Central memory CD8-positive, alpha-beta T cell (primary cell): ENCODE data around the gene ARFIP1.
A peak's percentile ranks its signal among the peaks of the same experiment; 100 is the strongest.

Experiments
- ATAC-seq: fragments of 150-1000 bp; cut with Tn5 transposase; replicated peaks from 2 replicates; pipeline ENCODE4 v1.10.0; 2022; ENCODE audit warnings: mild to moderate bottlenecking, moderate FRiP score, moderate number of reproducible peaks; ENCODE audit not compliant: poor library complexity, severe bottlenecking; ENCODE audit errors: extremely low read depth
- DNase-seq, 2 donors: peaks; one replicate each; pipeline ENCODE4 v3.0.0; 2021; ENCODE audit warnings: low spot score in 2 of 2
- H3K27ac Mint-ChIP-seq: one replicate; pipeline ENCODE4 v1.8.0; 2022; ENCODE audit warnings: low read depth, mild to moderate bottlenecking, moderate library complexity, mixed read lengths
- H3K27me3 Mint-ChIP-seq: one replicate; pipeline ENCODE4 v1.8.0; 2022; ENCODE audit warnings: mixed read lengths
- H3K36me3 Mint-ChIP-seq: one replicate; pipeline ENCODE4 v1.8.0; 2022; ENCODE audit warnings: mild to moderate bottlenecking, moderate library complexity, mixed read lengths; ENCODE audit not compliant: insufficient read depth
- H3K4me1 Mint-ChIP-seq: one replicate; pipeline ENCODE4 v1.8.0; 2022; ENCODE audit warnings: mixed read lengths
- H3K4me3 Mint-ChIP-seq: one replicate; pipeline ENCODE4 v1.8.0; 2022; ENCODE audit warnings: mild to moderate bottlenecking, moderate library complexity, mixed read lengths
- H3K9me3 Mint-ChIP-seq: one replicate; pipeline ENCODE4 v1.8.0; 2022; ENCODE audit warnings: mixed read lengths

The ARFIP1 gene

GRCh38 chr4:152803541-152803940 lies 23.8 kb downstream of the ARFIP1 start:
- no peak for ATAC-seq
- no peak for DNase-seq
- H3K36me3 Mint-ChIP-seq: no peaks in the 10 kb centered on the region
- H3K4me3 Mint-ChIP-seq: no peak overlapping the region
- no peaks in the 10 kb centered on the region for H3K27me3 Mint-ChIP-seq
- H3K9me3 Mint-ChIP-seq: no peaks in the 10 kb centered on the region
- H3K4me1 Mint-ChIP-seq: peaks cover 39% of the 10 kb centered on the region
- H3K27ac Mint-ChIP-seq: no peak overlapping the region

- ATAC-seq (no peak), DNase-seq (no peak)
- no peaks in the 10 kb centered on the region for H3K9me3 Mint-ChIP-seq
- H3K36me3 Mint-ChIP-seq: no peaks in the 10 kb centered on the region
- no peak overlapping the region for H3K27ac Mint-ChIP-seq
- H3K27me3 Mint-ChIP-seq: no peaks in the 10 kb centered on the region
- peaks cover 39% of the 10 kb centered on the region for H3K4me1 Mint-ChIP-seq
- H3K4me3 Mint-ChIP-seq: no peak overlapping the region
These were observed 25.4 kb downstream of the ARFIP1 start for GRCh38 chr4:152805071-152805650.

DNA sequence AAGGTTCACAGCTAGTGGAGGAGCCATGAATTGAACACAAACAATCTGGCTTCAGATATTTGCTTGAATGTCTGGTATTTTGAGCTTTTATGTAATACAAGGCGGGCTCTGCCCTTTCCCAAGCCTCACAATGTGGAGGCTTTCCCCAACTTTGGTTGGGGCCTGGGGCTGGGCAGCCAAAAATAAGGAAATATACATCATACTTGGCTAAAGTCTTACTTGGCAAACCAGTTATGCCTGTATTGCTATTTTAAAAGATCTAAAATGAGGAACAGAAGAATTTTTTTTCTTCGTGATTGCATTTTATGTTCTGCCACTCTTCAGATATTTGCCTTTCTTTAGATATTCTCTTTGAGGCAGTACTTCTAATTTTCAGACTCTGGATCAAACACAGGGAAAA lies 26.1 kb downstream of the ARFIP1 start:
- ATAC-seq: no peak
- Mint-ChIP-seq H3K27ac (no peak overlapping the region), H3K4me3 (no peak overlapping the region)

DNA sequence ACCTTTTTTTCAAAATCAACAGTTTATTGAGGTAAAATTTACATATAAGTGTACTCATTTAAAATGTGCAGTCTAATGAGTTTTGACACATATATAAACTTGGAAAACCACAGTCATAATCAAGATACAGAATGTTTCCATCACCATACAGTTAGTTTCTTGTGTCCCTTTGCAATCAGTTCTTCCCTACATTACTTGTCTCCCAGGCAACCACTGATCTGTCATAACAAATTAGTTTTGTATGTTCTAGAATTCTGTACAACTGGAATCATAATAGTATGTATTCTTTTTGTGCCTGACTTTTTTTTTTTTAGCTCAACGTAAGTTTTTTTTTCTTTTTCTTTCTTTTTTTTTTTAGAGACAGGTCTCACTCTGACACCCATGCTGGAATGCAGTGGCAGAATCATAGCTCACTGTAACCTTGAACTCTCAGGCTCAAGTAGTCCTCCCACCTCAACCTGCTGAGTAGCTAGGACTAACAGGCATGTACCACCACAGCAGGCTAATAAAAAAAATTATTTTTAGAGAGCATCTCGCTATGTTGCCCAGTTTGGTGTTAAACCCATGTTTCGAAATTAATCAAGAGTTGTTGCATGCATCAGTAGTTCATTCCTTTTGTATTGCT lies 26.9 kb downstream of the ARFIP1 start:
- peaks cover 33% of the 10 kb centered on the region for H3K4me1 Mint-ChIP-seq
- peak overlapping the region; percentile 16 for H3K27ac Mint-ChIP-seq
- H3K4me3 Mint-ChIP-seq: no peak overlapping the region
- H3K36me3 Mint-ChIP-seq: no peaks in the 10 kb centered on the region
- no peaks in the 10 kb centered on the region for H3K9me3 Mint-ChIP-seq
- no peak for DNase-seq
- no peaks in the 10 kb centered on the region for H3K27me3 Mint-ChIP-seq
- no peak for ATAC-seq

More for the DNA sequence above, 26.1 kb downstream of the ARFIP1 start:
- DNase-seq: no peak
- Mint-ChIP-seq H3K36me3 (no peaks in the 10 kb centered on the region), H3K9me3 (no peaks in the 10 kb centered on the region), H3K27me3 (no peaks in the 10 kb centered on the region), H3K4me1 (peaks cover 37% of the 10 kb centered on the region)

DNA sequence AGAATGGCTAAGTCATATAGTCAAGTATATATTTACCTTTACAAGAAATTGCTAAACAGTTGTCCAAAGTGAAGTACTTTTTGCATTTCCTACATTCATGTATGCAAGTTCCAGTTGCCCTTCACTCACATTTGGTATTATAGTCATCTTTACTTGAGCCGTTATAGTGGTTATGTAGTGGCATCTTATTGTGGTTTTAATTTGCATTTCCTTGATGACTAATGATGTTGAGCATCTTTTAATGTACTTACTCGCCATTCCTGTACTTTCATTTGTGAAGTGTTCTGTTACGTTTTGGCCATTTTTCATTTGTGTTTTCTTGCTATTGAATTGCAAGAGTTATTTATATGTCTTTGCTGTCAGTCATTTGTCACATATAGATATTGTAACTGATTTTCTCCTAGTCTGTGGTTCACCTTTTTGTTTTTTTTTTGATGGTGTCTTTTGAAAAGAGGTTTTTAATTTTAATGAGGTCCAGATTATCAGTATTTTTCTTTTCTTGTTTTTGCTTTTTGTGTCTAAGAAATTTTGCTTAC lies 27.6 kb downstream of the ARFIP1 start:
- H3K4me3 Mint-ChIP-seq: peak overlapping the region; percentile 49
- ATAC-seq: peak; percentile 46
- H3K27ac Mint-ChIP-seq: peak overlapping the region; percentile 43

DNA sequence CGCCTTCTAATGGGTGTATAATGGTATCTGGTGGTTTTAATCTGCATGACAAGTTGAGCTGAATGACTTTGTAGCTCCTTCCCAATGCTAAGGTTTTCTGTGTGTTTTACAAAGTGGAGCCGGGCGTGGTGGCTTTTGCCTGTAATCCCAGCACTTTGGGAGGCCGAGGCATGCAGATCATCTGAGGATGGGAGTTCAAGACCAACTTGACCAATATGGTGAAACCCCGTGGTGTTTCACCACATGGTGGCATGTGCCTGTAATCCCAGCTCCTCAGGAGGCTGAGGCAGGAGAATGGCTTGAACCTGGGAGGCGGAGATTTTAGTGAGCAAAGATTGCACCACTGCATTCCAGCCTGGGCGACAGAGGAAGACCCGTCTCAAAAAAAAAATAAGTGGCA lies 28.9 kb downstream of the ARFIP1 start:
- Mint-ChIP-seq H3K27ac (no peak overlapping the region), H3K27me3 (no peaks in the 10 kb centered on the region), H3K9me3 (peaks cover under 1% of the 10 kb centered on the region), H3K4me1 (peaks cover 27% of the 10 kb centered on the region), H3K4me3 (no peak overlapping the region), H3K36me3 (no peaks in the 10 kb centered on the region)
- DNase-seq: no peak
- ATAC-seq: no peak

More for the DNA sequence above, 27.6 kb downstream of the ARFIP1 start:
- Mint-ChIP-seq H3K9me3 (no peaks in the 10 kb centered on the region), H3K4me1 (peaks cover 33% of the 10 kb centered on the region), H3K36me3 (no peaks in the 10 kb centered on the region), H3K27me3 (no peaks in the 10 kb centered on the region)
- no peak for DNase-seq

DNA sequence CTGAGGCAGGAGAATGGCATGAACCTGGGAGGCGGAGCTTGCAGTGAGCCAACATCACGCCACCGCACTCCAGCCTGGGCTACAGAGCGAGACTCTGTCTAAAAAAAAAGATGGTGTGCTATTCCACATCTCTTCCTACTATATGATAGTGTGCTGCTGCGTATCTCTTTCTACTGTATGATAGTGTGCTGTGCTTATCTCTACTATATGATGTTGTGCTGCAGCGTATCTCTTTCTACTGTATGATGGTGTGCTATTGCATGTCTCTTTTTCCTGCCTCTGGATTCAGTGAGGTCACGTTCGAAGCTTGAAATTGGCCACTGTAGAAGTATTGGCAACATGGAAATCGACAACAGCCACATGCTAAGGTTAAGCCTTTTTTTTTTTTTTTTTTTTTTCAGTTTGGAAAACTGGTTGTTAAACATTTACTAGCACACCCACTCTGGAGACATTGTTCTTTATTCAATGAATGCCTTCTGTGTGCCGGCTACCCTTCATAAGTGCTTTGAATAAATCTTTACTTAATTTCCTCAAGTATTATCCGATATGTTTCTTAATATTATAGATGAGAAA lies 31.0 kb downstream of the ARFIP1 start:
- Mint-ChIP-seq H3K27me3 (no peaks in the 10 kb centered on the region), H3K4me3 (no peak overlapping the region), H3K9me3 (peaks cover 6% of the 10 kb centered on the region), H3K36me3 (peaks cover 3% of the 10 kb centered on the region), H3K27ac (no peak overlapping the region), H3K4me1 (peaks cover 22% of the 10 kb centered on the region)
- no peak for DNase-seq
- no peak for ATAC-seq

- no peaks in the 10 kb centered on the region for H3K27me3 Mint-ChIP-seq
- ATAC-seq: no peak
- peaks cover 8% of the 10 kb centered on the region for H3K36me3 Mint-ChIP-seq
- H3K4me3 Mint-ChIP-seq: no peak overlapping the region
- DNase-seq: no peak
- H3K4me1 Mint-ChIP-seq: peaks cover 24% of the 10 kb centered on the region
- H3K27ac Mint-ChIP-seq: no peak overlapping the region
- H3K9me3 Mint-ChIP-seq: peaks cover 12% of the 10 kb centered on the region
These were observed 35.3 kb downstream of the ARFIP1 start for GRCh38 chr4:152815078-152815477.

GRCh38 chr4:152817331-152817730 lies 37.6 kb downstream of the ARFIP1 start:
- ATAC-seq (no peak), DNase-seq (no peak)
- H3K4me3 Mint-ChIP-seq: no peak overlapping the region
- peaks cover 12% of the 10 kb centered on the region for H3K9me3 Mint-ChIP-seq
- H3K27ac Mint-ChIP-seq: no peak overlapping the region
- no peaks in the 10 kb centered on the region for H3K27me3 Mint-ChIP-seq
- peaks cover 24% of the 10 kb centered on the region for H3K4me1 Mint-ChIP-seq
- H3K36me3 Mint-ChIP-seq: peaks cover 8% of the 10 kb centered on the region

DNA sequence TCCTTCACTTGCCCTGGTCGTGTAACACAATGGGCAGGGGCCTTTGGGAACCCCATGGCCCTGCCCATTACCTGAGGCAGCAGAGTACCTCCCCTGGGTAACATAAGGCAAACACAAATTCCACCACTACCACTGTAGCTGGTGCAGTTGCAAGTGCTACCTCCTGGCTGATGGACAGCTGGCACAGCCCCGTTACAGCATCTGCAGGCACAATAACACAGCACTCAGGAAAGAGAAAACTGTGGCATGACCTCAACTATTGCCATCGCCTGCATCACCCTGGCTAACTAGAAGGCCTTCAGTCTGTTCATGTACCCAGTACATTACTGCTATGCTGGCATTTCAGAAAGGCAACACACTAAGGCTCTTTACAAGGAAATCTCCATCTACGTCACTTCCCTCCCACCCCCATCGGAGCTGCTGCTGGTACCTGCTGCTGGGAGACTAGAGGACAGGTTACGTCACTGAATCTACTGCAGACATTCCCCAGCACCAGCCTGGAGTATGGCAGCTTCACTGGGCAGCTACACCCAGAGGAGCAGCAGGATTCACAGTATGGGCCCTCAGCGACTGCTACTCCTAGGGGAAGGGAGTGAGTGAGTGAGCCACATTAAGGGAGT lies 39.4 kb downstream of the ARFIP1 start:
- H3K27ac Mint-ChIP-seq: no peak overlapping the region
- H3K9me3 Mint-ChIP-seq: peaks cover 7% of the 10 kb centered on the region
- DNase-seq (no peak), ATAC-seq (no peak)
- H3K36me3 Mint-ChIP-seq: peaks cover 5% of the 10 kb centered on the region
- no peak overlapping the region for H3K4me3 Mint-ChIP-seq
- no peaks in the 10 kb centered on the region for H3K27me3 Mint-ChIP-seq
- peaks cover 24% of the 10 kb centered on the region for H3K4me1 Mint-ChIP-seq

GRCh38 chr4:152820073-152820472 lies 40.3 kb downstream of the ARFIP1 start:
- DNase-seq: no peak
- no peak for ATAC-seq
- Mint-ChIP-seq H3K27me3 (no peaks in the 10 kb centered on the region), H3K36me3 (peaks cover 5% of the 10 kb centered on the region), H3K9me3 (peaks cover 6% of the 10 kb centered on the region), H3K4me3 (no peak overlapping the region), H3K27ac (no peak overlapping the region), H3K4me1 (peaks cover 24% of the 10 kb centered on the region)

DNA sequence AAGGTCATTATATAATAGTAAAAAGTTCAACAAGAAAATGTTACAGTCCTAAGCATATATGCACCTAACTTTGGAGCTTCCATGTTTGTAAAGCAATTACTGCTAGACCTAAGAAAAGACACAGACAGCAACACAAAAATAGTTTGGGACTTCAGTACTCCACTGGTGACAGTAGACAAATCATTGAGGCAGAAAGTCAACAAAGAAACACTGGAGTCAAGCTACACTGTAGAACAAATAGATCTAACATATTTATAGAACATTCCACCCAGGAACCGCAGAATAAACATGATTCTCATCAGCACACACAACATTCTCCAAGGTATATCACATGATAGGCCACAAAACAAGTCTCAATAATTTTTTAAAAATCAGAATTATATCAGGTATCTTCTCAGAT lies 42.6 kb downstream of the ARFIP1 start:
- no peak for ATAC-seq
- Mint-ChIP-seq H3K27ac (no peak overlapping the region), H3K4me3 (no peak overlapping the region), H3K36me3 (peaks cover 4% of the 10 kb centered on the region), H3K27me3 (no peaks in the 10 kb centered on the region), H3K9me3 (no peaks in the 10 kb centered on the region), H3K4me1 (peaks cover 10% of the 10 kb centered on the region)
- no peak for DNase-seq

DNA sequence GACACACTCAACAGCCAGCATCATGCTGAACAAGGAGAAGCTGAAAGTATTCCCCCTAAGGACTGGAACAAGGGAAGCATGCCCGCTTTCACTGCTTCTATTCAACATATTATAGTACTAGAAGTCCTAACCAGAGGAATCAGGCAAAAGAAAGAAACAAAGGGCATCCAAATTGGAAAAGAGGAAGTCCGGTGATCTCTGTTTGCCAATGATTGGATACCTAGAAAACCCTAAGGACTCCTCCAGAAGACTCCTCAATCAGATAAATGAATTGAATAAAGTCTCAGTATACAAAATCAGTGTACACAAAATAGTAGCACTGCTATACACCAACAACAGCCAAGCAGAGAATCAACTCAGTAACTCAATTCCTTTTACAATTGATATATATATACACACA lies 44.8 kb downstream of the ARFIP1 start:
- ATAC-seq (no peak), DNase-seq (no peak)
- H3K9me3 Mint-ChIP-seq: no peaks in the 10 kb centered on the region
- no peaks in the 10 kb centered on the region for H3K4me1 Mint-ChIP-seq
- H3K36me3 Mint-ChIP-seq: no peaks in the 10 kb centered on the region
- no peak overlapping the region for H3K4me3 Mint-ChIP-seq
- no peaks in the 10 kb centered on the region for H3K27me3 Mint-ChIP-seq
- no peak overlapping the region for H3K27ac Mint-ChIP-seq
